Amygdala (tissue), 56 donors: ENCODE measurements around the gene RAE1.
"Not testable (repeated sequence)": the region's sequence is repeated elsewhere in the genome, so short reads cannot be mapped to it uniquely, and the experiment has no call there.

Experiments used
- DNase-seq, 56 donors: peaks; one replicate each; lab custom pipeline; 2025; lab: John Stamatoyannopoulos, UW

The RAE1 gene

GRCh38 chr20:57409672-57410397 lies 58.8 kb downstream of the RAE1 start:
- DNase-seq: no peak

- no peak for DNase-seq
These were observed 59.4 kb downstream of the RAE1 start for GRCh38 chr20:57410398-57410920.

- no peak for DNase-seq
These were observed 59.9 kb downstream of the RAE1 start for GRCh38 chr20:57410924-57411323.

GRCh38 chr20:57411406-57412283 lies 60.6 kb downstream of the RAE1 start:
- DNase-seq: no peak

- DNase-seq: no peak
These were observed 61.4 kb downstream of the RAE1 start for GRCh38 chr20:57412347-57413029.

- no peak for DNase-seq
These were observed 62.9 kb downstream of the RAE1 start for GRCh38 chr20:57413986-57414385.

- no peak for DNase-seq
These were observed 64.0 kb downstream of the RAE1 start for GRCh38 chr20:57414867-57415592.

- no peak for DNase-seq
These were observed 64.7 kb downstream of the RAE1 start for GRCh38 chr20:57415771-57416170.

GRCh38 chr20:57416296-57417022 lies 65.4 kb downstream of the RAE1 start:
- DNase-seq: no peak

GRCh38 chr20:57417051-57417689 lies 66.1 kb downstream of the RAE1 start:
- no peak for DNase-seq

GRCh38 chr20:57417830-57418780 lies 67.0 kb downstream of the RAE1 start:
- no peak for DNase-seq

- not testable (repeated sequence) for DNase-seq
These were observed 68.4 kb downstream of the RAE1 start for GRCh38 chr20:57419479-57419878.

GRCh38 chr20:57420571-57421252 lies 69.7 kb downstream of the RAE1 start:
- DNase-seq: no peak

GRCh38 chr20:57421253-57422220 lies 70.5 kb downstream of the RAE1 start:
- DNase-seq: no peak

- no peak for DNase-seq
These were observed 71.2 kb downstream of the RAE1 start for GRCh38 chr20:57422254-57422653.
